Measurements from ENCODE around the gene SRRM1.

DNA sequence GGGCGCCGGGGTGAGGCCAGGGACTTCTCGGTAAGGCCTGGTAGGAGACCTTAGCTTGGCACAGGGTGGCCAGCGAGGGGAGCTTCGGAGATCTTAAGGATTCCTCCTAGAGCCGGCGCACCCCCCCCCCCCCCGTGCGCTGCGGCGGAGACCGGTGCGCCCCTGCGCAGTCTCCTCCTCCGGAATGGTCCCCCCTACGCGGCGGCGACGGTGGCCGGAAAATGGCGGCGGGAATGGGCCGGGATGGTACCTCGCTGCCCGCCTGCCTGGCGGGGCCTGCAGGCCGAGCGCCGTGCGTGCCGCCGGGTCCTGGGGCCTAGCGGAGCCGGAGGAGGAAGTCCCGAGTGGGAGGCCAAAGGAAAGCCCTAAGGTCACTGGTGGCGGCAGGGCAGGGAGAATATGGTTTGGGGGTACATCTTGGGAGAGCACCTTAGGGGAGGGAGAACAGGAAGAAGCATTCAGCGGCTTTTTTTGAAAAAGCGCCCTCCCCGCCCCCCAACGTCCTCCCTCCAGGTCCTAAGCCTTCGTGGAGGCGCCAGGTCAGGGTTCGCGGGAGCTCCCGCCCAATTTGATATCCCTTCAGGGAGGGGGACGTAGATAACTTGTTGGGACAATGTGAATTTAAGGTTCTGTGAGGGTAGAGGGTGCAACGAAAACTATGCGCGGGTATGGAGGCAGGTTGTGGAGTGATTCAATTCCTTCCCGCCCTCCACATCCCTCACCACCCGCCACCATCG lies 429 bp downstream of the SRRM1 start:
- TF ChIP-seq, protein P1, sequence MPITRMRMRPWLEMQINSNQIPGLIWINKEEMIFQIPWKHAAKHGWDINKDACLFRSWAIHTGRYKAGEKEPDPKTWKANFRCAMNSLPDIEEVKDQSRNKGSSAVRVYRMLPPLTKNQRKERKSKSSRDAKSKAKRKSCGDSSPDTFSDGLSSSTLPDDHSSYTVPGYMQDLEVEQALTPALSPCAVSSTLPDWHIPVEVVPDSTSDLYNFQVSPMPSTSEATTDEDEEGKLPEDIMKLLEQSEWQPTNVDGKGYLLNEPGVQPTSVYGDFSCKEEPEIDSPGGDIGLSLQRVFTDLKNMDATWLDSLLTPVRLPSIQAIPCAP (CRISPR knock-in tag; IDR thresholded peaks at IDR 0.05): no peak
- TF ChIP-seq CTCF (IDR thresholded peaks at IDR 0.05) (no peak), SP1 (CRISPR knock-in tag; conservative IDR thresholded peaks at IDR 0.05) (no peak), ESRRA (CRISPR knock-in tag; IDR thresholded peaks at IDR 0.05; ENCODE audit: borderline replicate concordance) (peak; percentile 13; the same call in 1 of the 2 replicates), ZNF219 (CRISPR knock-in tag; IDR thresholded peaks at IDR 0.05; ENCODE audit: borderline replicate concordance) (no peak), ELF4 (CRISPR knock-in tag; IDR thresholded peaks at IDR 0.05; ENCODE audit: low read depth) (no peak), ZNF532 (CRISPR knock-in tag; IDR thresholded peaks at IDR 0.05; ENCODE audit: borderline replicate concordance) (no peak)
- TF ChIP-seq, protein P2, sequence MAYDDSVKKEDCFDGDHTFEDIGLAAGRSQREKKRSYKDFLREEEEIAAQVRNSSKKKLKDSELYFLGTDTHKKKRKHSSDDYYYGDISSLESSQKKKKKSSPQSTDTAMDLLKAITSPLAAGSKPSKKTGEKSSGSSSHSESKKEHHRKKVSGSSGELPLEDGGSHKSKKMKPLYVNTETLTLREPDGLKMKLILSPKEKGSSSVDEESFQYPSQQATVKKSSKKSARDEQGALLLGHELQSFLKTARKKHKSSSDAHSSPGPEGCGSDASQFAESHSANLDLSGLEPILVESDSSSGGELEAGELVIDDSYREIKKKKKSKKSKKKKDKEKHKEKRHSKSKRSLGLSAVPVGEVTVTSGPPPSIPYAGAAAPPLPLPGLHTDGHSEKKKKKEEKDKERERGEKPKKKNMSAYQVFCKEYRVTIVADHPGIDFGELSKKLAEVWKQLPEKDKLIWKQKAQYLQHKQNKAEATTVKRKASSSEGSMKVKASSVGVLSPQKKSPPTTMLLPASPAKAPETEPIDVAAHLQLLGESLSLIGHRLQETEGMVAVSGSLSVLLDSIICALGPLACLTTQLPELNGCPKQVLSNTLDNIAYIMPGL (CRISPR knock-in tag; IDR thresholded peaks at IDR 0.05): peak; percentile 51; the same call in 1 of the 2 replicates
- TF ChIP-seq, protein P3, sequence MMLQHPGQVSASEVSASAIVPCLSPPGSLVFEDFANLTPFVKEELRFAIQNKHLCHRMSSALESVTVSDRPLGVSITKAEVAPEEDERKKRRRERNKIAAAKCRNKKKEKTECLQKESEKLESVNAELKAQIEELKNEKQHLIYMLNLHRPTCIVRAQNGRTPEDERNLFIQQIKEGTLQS (CRISPR knock-in tag; conservative IDR thresholded peaks at IDR 0.05): no peak

Data from WTC11 (cell line).